SIG-M5 treated with dmso at 0.1 percent for 504 hours (cell line): ENCODE data around the gene HSD17B4.
"Not testable (repeated sequence)": the region's sequence is repeated elsewhere in the genome, so short reads cannot be mapped to it uniquely, and the experiment has no call there.

Source experiments
- DNase-seq: peaks from one replicate; lab custom pipeline; 2025; ENCODE audit not compliant: unreplicated experiment; lab: John Stamatoyannopoulos, UW

Gene HSD17B4

DNA sequence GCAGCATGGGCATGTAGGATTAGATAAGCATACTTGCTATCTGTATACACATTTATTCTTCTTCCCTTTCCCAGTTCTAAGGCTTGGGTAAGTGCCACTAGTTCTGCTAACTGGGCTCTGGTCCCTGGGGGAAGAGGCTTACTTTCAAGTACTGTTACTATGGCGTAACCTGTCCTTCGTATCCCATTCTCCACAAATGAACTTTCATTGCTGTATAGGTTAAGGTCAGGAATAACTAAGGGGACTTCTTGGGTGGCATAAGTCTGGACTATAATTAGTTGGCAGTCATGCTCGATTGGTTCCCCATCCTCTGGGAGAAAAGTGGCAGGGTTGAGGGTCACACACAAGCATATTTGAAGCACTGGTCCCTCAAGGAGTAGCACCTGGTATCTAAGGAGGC, 23.7 kb upstream of the HSD17B4 start:
- not testable (repeated sequence) for DNase-seq

DNA sequence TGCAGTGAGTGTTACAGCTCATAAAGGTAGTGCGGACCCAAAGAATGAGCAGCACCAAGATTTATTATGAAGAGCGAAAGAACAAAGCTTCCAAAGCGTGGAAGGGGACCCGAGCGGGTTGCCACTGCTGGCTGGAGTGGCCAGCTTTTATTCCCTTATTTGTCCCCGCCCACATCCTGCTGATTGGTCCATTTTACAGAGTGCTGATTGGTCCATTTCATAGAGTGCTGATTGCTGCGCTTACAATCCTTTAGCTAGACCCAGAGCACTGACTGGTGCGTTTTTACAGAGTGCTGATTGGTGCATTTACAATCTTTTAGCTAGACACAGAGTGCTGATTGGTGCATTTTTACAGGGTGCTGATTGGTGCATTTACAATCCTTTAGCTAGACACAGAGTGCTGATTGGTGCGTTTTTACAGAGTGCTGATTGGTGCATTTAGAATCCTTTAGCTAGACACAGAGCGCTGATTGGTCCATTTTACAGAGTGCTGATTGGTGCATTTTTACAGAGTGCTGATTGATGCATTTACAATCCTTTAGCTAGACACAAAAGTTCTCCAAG, 19.5 kb upstream of the HSD17B4 start:
- DNase-seq: not testable (repeated sequence)

DNA sequence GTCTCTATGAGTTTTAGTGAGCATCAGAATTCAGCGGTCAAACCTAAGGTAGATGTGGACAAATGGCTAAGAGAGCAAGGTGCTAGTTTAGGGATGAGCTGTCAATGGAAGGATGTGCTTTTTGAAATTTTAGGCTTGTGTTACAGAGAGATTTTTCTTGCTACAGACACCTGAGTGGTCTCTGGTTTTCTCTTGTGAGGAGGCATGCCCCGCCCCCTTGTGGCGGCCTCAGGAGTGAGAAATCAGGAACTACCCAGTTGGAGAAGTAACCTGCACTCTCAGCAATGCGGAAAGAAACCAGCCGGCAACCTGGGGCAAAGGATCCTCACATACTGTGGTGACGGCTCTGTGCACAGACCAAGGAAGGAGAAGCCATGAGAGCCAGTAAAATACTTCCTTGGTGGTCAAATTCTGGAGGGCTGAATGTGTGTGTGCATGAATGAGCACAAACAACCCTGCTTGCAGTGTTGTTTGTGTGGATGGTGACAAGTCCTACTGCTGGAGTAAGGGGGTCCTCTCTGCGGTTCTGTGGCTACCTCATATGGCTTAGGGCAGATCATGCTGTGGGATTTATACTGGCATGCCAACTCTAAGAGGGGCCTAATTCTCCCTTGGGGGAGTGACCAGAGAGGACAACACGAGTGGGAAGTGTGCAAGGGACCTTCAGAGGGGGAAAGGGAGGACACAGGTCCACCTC, 16.7 kb upstream of the HSD17B4 start:
- peak; percentile 75 for DNase-seq

DNA sequence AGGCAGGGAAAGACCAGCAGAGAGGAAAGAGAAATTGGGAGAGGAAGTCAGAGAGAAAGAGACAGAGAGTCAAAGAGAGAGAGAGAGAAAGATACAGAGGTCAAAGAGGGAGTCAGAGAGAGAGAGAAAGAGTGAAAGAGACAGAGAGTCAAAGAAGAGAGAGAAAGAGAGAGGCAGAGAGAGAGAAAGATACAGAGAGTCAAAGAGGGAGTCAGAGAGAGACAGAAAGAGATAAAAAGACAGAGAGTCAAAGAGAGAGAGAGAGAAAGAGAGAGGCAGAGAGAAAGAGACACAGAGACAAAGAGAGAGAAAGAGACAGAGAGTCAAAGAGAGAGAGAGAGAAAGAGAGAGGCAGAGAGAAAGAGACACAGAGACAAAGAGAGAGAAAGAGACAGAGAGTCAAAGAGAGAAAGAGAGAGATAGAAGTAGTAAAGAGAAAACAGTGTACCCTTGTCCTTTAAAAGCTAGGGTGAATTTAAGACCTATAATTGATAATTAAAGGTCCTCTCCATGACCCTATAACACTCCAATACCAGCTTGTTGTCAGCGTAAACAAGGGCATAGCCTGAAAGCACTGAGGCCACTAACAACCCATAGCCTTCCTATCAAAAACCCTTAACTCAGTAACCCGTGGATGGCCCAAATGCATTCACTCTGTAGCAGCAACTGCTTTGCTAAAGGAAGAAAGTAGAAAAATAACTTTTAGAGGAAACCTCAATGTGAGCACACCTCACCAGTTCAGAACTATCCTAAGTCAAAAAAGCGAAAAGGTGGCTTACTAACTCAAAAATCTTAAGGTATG, 14.3 kb upstream of the HSD17B4 start:
- DNase-seq: not testable (repeated sequence)

DNA sequence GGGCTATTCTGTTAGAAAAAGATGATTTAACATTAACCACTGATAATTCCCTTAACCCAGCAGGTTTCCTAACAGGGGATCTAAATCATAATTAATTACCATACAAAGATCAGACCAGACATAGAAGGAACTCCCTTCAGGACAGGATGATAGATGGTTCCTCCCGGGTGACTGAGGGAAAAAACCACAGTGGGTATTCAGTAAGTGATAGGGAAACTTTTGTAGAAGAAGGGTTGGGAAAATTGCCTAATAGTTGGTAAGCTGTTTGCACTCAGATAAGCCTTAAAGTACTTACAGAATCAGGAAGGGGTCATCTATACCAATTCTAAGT, 13.7 kb upstream of the HSD17B4 start:
- peak; percentile 69 for DNase-seq

DNA sequence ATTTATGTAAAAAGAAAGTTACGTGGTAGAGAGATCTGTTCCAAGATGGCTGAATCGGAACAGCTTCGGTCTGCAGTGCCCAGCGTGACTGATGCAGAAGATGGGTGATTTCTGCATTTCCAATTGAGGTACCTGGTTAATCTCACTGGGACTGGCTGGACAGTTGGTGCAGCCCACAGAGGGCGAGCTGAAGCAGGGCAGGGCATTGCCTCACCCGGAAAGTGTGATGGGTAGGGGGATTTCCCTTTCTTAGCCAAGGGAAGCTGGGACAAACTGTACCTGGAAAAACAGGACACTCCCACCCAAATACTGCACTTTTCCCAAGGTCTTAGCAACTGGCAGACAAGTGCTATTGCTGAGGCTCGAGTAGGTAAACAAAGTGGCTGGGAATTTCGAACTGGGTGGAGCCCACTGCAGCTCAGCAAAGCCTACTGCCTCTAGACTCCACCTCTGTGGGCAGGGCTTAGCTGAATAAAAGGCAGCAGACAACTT, 13.1 kb upstream of the HSD17B4 start:
- no peak for DNase-seq

DNA sequence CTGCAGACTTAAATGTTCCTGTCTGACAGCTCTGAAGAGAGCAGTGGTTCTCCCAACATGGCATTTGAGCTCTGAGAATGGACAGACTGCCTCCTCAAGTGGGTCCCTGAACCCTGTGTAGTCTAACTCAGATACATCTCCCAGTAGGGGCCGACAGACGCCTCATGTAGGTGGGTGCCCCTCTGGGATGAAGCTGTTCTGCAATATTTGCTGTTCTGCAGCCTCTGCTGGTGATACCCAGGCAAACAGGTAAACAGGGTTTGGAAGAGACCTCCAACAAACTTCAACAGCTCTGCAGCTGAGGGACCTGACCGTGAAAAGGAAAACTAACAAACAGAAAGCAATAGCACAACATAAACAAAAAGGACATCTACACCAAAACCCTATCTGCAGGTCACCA, 12.7 kb upstream of the HSD17B4 start:
- DNase-seq: not testable (repeated sequence)

DNA sequence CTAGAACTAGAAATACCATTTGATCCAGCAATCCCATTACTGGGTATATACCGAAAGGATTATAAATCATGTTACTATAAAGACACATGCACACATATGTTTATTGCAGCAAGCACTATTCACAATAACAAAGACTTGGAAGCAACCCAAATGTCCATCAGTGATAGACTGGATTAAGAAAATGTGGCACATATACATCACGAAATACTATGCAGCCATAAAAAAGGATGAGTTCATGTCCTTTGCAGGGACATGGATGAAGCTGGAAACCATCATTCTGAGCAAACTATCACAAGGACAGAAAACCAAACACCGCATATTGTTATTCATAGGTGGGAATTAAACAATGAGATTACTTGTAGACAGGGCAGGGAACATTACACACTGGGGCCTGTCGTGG, 7.7 kb upstream of the HSD17B4 start:
- DNase-seq: not testable (repeated sequence)

DNA sequence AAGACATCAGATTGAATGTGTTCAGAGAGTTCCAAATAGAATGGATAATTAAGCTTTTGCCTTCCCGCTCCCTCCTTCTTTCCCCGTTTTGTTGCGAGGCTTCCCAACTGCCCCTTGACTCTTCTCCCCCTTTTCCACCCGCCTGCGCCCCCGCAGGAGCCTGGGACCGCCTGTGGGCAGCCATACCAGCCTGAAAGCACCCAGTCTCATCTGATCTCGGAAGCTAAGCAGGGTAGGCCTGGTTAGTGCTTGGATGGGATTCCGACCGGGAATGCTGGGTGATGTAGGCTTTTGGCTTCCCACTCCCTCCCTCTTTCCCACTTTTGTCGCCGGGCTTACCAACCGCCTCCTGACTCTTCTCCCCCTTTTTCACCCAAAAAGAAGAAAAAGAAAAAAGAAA, 6.8 kb upstream of the HSD17B4 start:
- no peak for DNase-seq

DNA sequence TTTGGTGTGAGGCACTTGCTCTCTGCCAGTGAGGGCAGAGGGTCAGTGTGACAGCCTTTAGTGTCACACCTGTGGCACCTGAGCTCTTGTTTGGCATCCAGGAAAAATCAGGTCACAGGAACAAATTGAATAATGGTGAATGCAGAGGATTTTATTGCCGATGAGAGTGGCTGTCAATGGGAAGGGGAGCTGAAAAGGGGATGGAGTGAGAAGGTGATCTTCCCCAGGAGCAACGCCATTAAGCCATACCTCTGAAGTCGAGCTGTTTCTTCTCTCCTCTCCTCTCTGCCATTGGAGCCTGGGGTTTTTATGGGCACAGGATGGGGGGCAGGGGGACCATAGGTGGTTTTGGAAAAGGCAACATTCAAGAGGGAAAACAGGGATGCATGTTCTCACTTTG, 2.4 kb upstream of the HSD17B4 start:
- DNase-seq: no peak

DNA sequence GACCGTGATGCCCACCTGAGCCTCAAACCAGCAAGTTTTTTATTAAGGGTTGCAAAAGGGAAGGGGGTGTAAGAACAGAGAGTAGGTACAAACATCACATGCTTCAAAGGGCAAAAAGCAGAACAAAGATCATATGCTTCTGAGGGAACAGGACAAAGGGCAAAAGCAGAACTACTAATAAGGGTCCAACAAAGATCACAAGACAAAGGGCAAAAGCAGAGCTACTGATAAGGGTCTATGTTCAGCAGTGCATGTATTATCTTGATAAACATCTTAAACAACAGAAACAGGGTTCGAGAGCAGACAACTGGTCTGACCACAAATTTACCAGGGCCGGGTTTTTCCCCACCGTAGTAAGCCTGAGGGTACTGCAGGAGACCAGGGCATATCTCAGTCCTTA, 1.7 kb upstream of the HSD17B4 start:
- DNase-seq: peak; percentile 55

DNA sequence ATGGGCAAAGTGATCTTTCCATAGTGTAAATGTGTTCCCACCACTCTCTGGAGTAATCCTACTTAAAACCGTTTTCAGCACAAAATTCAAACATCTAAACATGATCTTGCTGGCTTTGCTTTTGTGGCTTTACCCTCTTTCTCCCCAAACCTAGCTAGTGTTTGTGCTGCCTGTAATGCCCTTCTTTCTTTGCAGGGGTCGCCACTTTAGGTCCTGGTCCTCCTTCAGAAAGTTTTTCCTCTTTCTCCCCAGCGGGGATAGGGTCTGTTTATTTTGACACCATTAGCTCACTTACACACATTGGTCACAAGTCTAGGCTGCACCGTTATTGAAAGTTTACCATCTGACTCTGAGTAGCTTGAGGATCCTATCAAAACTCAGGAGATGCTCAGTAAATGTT, 736 bp upstream of the HSD17B4 start:
- no peak for DNase-seq

DNA sequence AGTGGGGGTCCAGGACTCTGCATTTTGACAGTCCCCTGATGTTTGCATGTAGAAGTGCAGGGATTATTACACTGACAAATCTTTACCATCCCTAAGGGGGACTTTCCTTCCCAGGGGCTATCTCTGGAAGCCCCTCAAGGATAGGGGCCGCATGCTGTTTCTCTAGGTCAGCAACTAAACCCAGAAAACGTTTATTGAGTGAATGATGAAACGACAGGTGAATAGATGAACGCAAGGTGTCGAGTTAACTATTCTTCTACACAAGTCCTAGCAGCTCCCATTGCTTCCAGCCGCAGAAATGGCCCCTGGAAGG, 281 bp upstream of the HSD17B4 start:
- no peak for DNase-seq

DNA sequence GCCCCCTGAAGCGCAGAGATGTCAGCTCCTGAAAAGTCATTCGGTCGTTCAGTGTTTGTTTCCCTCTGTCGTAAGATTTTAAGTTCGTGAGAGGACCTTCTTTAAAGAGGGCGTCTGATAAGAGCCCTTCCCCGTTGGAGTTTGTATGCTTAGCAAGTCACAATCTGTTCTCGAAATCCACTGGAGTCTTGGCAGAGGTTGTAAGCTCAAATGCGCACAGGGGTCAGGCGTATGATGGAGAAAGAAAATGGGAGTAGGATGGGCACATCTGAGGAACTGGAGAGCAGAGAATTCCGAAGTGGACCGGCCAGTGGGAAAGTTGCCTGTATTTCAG, 710 bp downstream of the HSD17B4 start:
- peak; percentile 71 for DNase-seq

DNA sequence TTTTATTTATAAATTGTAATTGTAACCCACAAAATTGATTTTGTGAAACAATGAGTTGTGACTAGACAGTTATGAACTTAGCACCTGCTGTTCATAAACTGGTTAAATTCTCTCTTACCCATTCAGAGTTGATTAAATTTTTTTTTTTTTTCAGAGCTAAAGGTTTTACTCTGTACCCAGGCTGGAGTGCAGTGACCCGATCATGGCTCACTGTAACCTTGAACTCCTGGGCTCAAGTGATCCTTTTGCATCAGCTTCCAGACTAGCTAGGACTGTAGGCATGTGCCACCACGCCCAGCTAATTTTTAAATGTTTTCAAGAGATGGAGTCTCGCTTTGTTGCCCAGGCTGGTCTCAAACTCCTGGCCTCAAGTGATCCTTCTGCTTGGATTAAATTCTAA, 1.9 kb downstream of the HSD17B4 start:
- DNase-seq: no peak

DNA sequence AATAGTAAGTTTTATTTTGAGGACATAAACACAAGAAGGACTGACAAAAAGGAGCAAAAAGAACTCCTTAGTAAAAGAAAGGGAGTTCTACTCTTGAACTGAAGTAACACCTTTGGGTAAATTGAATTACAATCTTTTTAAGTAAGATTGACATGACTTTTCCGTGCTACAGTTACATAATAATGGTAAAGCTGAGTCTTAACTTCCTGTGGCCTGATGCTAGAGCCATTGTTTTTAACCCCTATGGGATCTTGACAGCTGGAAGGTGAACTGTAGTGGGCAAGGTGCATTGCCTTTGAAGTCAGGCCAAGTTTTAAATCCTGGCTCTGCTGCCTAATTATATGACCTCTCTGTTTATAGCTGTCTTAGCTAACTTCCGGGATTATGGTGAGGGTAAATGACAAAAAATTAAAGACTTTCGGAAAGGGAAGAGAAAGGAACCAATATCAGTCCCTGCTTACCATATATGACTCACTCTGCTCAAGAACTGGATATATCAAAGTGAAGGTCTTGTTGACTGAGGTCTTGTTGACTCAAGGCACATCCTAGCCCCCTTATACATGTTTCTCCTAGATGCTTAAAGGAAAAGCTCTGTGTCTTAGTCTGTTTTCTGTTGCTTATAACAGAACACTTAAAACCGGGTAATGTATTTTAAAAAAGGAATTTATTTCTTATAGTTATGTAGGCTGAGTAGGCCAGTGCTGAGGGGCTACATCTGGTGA, 6.8 kb downstream of the HSD17B4 start:
- DNase-seq: no peak

DNA sequence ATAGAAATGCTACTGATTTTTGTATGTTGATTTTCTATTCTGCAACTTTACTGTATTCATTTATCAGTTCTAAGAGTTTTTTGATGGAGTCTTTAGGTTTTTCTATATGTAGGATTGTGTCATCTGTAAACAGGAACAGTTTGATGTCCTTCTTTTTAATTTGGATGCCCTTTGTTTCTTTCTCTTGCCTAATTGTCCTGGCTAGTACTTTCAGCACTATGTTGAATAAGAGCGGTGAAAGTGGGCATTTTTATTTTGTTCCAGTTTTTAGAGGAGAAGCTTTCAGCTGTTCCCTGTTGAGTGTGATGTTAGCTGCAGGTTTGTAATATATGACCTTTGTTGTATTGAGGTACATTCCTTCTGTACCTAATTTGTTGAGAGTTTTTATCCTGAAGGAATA, 13.3 kb downstream of the HSD17B4 start:
- no peak for DNase-seq

DNA sequence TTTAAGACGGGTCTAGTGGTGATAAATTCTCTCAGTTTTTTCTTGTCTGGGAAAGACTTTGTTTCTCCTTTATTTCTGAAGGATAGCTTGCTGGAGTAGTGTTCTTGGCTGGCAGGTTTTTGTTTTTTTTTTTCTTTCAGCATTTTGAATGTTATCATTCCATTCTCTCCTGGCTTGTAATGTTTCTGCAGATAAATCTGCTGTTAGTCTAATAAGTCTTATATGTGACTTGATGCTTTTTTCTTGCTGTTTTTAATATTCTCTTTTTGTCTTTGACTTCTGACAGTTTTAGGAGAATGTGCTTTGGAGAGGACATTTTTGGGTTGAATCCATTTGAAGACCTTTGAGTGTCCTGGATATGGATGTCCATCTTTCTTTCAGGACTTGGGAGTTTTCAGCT, 16.0 kb downstream of the HSD17B4 start:
- DNase-seq: no peak

DNA sequence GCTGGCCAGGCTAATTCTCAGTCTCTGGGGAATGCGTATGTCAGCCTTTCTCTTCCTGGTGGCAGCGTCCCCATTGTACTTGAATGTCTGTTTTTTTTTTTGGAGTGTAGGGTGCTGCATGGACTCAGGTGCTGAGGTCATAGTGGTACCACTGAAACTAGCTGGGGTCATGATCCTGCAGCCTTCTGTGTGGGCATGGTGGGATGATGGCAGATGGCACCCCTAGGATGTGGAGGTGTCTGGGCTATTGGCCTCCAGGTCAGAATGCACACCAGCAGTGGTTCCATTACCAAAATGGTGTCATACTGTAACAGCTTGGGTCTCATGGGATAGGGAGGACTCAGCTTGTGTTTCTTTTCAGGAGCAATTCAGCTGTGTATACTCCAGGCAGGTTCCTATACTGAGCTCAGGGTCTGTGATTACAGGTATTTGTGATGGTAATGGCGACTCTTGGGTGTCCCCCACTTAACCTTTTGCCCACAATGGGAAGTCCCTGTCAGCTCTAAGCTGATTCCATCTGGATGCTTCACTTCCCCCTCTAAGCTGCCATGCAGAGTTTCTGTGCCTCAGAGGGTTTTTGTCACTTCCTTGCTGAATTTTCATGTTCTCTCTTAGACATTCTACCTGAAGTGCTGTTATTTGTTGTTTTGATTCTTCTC, 17.9 kb downstream of the HSD17B4 start:
- DNase-seq: peak; percentile 15

DNA sequence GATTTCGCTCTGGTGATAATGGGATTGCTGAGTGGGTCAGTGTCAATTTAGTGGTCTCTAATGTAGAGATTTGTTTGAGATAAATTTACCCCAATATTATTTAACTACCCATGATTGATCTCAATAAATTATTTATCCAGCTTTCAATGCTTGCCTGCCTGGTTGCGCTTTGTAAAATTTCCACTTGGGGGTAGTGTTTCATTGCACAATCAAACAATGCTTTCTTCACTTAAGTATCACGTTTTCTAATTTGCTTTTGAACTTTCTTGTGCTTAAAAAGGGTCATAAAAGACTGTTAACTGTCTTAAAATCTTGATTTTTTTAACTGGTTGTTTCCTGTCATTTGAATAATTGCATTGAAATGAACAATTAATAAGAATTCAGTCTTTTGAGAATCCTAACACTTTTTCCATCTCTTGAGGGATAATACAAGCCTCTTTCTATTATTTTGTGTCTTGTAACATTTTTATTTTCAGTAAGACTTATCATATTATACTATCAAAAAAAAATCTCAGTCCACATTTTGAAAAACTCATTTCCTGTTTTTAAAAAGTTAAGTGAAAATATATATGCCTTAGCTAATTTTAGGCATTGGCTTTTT, 18.7 kb downstream of the HSD17B4 start:
- peak; percentile 30 for DNase-seq

DNA sequence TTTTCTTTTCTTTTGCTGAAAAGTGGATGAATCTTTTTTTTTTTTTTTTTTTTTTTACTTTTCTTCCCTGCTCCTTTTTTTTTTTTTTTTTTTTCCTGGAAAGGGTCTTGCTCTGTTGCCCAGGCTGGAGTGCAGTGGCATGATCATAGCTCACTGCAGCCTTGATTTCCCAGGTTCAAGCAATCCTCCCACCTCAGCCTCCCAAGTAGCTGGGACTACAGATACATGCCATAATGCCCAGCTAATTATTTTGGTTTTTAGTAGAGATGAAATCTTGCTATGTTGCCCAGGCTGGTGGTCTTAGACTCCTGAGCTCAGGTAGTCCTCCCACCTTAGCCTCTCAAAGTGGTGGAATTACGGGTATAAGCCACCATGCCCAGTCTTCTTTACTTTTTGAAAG, 20.9 kb downstream of the HSD17B4 start:
- DNase-seq: no peak
